Tongue (tissue), 2 donors: ENCODE data around the gene SPATA20. TPM values are rescaled to one million over a fixed set of nuclear protein-coding genes. Genes with fewer than 3 reads are reported as not detected.
A peak's percentile ranks its signal among the peaks of the same experiment; 100 is the strongest.

Source experiments
- DNase-seq: peaks from one replicate; pipeline ENCODE4 v3.0.0-alpha.2; 2015
- total RNA-seq: library from RNA; depleted of rRNA; stranded (reverse); fragments of >200 nt; gene quantifications from one replicate; pipeline ENCODE4 v1.2.3, GENCODE V29; 2014

Gene SPATA20
- total RNA-seq, result 40.3 TPM

- peak; percentile 96 for DNase-seq
Observed at GRCh38 chr17:50547035-50547735, at the start of gene SPATA20. TSS of gene SPATA20 (plus strand) at chr17:50547174. CDS start at chr17:50547209, 35 bp downstream.

- DNase-seq, result no peak
Observed at GRCh38 chr17:50498021-50498874, 48.7 kb upstream of the SPATA20 start.

- DNase-seq, result no peak
Observed at GRCh38 chr17:50499270-50499669, 47.7 kb upstream of the SPATA20 start.

GRCh38 chr17:50499721-50500120 is 47.3 kb upstream of the SPATA20 start:
- DNase-seq, result no peak

GRCh38 chr17:50501054-50501453 is 45.9 kb upstream of the SPATA20 start:
- peak; percentile 21 for DNase-seq

GRCh38 chr17:50502301-50502990 is 44.5 kb upstream of the SPATA20 start:
- no peak for DNase-seq

- no peak for DNase-seq
Observed at GRCh38 chr17:50505591-50506130, 41.3 kb upstream of the SPATA20 start.

- DNase-seq, result no peak
Observed at GRCh38 chr17:50506298-50506697, 40.7 kb upstream of the SPATA20 start.

- DNase-seq, result peak; percentile 90
Observed at GRCh38 chr17:50507871-50508572, 39.0 kb upstream of the SPATA20 start, which contains the start of gene MYCBPAP. TSS of gene MYCBPAP (plus strand) at chr17:50508439. CDS start at chr17:50508675, 236 bp downstream.

GRCh38 chr17:50508573-50509460 is 38.2 kb upstream of the SPATA20 start:
- DNase-seq, result no peak

- no peak for DNase-seq
Observed at GRCh38 chr17:50511058-50511457, 35.9 kb upstream of the SPATA20 start.

GRCh38 chr17:50513495-50513894 is 33.5 kb upstream of the SPATA20 start:
- DNase-seq, result no peak

- DNase-seq, result no peak
Observed at GRCh38 chr17:50514388-50514787, 32.6 kb upstream of the SPATA20 start.

- no peak for DNase-seq
Observed at GRCh38 chr17:50514936-50515702, 31.9 kb upstream of the SPATA20 start.

- DNase-seq, result no peak
Observed at GRCh38 chr17:50517011-50517410, 30.0 kb upstream of the SPATA20 start.

- DNase-seq, result no peak
Observed at GRCh38 chr17:50517504-50518383, 29.2 kb upstream of the SPATA20 start.

- DNase-seq, result no peak
Observed at GRCh38 chr17:50518384-50519023, 28.5 kb upstream of the SPATA20 start.

- DNase-seq, result no peak
Observed at GRCh38 chr17:50519141-50519834, 27.7 kb upstream of the SPATA20 start.
